HG02981 (cell line): Measurements from ENCODE around the gene SH3RF3.

Source experiments
- ATAC-seq: cut with Tn5 transposase; IDR thresholded peaks from one replicate; pipeline ENCODE4 v1.9.1; 2021; ENCODE audit warnings: mild to moderate bottlenecking, moderate library complexity; ENCODE audit not compliant: unreplicated experiment

The SH3RF3 gene

GRCh38 chr2:109459485-109459884 is 330.5 kb downstream of the SH3RF3 start:
- ATAC-seq: no peak

- no peak for ATAC-seq
Observed at GRCh38 chr2:109460553-109461324, 331.7 kb downstream of the SH3RF3 start.

DNA sequence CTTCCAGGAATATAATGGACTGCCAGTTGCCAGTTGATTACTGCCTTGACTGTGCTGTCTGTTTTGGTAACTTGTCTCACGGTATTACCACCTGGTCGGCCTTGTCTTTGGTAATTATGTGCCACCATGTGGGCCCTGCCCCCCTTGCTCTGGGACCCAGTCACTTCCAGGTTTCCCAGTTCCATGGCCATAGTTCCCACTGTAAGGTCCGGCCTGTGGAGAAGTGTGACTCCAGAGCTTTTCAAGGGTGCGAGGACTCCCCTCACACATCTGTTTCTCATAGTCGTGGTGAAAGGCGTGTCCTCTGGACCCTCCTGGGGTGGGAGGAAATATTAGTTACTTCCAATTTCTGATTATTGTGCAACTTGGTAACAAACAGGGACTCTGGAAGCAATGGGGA is 334.2 kb downstream of the SH3RF3 start:
- ATAC-seq: no peak

GRCh38 chr2:109463891-109464290 is 334.9 kb downstream of the SH3RF3 start:
- ATAC-seq: no peak

DNA sequence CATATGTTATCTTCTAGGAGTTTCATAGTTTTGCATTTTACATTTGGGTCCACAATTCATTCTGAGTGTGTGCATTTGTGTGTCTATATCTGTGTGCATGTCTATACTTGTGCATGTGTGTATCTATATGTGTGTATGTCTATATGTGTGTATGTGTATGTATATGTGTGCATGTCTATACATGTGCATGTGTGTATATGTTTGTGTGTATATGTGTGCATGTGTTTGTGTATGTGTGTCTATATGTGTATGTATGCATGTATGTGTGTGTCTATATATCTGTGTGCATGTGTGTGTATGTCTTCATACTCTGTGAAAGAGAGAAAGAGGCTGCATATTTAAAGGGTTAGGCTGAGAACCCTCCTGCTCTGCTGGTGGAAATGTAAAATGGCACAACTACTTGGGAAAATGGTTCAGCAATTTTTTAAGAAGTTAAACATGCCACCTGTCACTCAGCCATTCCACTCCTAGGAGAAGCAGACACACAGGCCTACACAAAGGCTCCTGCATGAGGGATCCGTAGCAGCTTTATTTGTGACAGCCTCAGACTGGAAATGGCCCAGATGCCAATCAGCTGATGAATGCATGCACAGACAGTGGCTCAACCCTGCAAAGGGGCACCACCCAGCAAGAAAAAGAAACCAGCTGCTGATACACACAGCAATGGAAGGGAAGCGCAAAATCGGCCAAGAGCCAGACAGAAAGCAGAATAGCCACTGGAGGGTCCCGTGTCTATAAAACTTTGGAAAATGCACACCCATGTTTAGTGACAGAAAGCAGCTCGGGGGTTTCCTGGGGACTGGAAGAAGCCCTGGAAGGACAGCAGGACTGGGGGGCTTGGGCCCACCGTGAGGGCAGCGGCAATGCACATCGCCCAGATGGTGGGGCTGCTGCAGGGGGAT is 337.9 kb downstream of the SH3RF3 start:
- ATAC-seq: no peak

GRCh38 chr2:109467701-109468100 is 338.7 kb downstream of the SH3RF3 start:
- ATAC-seq: no peak

- ATAC-seq: no peak
Observed at GRCh38 chr2:109468893-109469292, 339.9 kb downstream of the SH3RF3 start.

- ATAC-seq: no peak
Observed at GRCh38 chr2:109471658-109472057, 342.7 kb downstream of the SH3RF3 start.

DNA sequence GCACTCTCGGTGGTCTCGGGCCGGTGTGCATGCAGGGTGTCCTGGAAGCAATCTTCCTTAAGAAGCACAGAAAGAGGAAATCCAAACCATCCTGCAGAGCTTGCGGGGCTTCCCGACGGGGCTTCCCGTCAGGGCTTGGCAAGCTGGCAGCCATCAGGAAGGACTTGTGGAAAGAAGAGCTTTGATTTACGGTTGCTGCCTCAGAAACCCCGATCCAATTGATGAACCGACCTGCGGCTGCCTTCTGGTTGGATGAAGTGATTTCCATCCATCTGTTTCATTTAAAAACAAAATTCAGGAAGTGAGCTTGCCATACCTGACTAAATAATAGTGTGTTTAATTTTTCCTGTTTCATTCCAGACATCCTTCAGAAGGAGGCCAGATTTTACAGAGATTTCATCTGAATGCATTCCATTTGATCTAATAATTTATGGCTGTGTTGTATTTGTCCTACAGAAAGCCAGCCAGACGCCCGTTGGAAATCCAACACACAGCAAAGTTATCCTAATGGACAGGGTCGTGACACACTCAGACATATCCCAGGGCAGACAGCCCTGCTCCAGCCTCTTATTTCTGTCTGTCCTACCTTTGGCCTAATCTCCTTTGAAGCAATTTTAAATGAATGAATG is 343.4 kb downstream of the SH3RF3 start:
- ATAC-seq: no peak

- ATAC-seq: no peak
Observed at GRCh38 chr2:109472974-109473373, 344.0 kb downstream of the SH3RF3 start.

- ATAC-seq: no peak
Observed at GRCh38 chr2:109473616-109474318, 344.8 kb downstream of the SH3RF3 start.

DNA sequence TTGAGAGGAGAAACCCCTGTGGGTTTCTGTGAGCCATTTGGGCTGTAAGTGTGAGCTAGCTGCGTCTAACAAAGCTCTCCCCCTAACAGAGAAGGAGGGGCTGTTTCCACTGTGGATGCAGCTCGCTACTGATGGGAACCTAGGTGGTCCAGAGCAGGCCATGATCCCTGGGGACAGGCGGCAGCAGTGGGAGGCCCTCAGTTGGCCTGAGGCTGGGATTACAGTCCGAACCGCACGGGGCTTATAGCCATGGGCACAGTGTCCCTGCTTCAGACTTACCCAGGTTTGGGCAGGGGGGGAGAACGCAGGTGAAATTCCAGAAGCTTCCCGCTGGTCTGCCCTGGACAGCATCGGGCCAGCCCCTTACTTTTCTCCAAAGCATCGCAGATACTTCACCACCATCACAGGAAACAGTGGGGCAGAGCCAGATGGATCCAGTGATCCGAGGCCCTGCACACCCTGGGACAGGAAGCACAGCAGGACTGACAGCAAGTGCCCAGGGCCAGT is 345.4 kb downstream of the SH3RF3 start:
- no peak for ATAC-seq

- ATAC-seq: no peak
Observed at GRCh38 chr2:109475531-109476210, 346.7 kb downstream of the SH3RF3 start.

DNA sequence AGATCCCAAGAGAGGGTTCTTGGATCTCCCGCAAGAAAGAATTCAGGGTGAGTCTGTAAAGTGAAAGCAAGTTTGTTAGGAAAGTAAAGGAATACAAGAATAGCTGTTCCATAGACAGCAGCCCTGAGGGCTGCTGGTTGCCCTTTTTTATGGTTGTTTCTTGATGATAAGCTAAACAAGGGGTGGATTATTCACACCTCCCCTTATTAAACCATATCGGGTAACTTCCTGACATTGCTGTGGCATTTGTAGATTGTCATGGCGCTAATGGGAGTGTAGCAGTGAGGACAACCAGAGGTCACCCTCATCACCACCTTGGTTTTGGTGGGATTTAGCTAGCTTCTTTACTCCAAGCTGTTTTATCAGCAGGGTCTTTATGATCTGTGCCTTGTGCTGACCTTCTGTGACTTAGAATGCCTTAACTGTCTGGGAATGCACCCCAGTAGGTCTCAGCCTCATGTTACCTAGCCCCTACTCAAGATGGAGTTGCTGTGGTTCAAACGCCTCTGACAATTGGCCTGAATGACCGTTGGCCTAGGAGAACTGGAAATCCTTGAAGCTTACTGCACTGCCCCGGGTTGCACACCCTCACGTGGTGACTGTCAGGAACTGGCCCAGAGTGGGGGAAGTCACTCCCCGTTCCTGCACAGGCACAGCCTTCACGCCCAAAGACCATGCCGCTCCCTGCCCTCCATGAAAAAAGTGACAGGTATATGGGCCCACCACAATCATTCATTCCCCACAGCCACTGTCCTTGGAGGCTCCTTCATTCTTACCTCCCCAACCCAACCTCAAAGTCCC is 347.8 kb downstream of the SH3RF3 start:
- no peak for ATAC-seq

DNA sequence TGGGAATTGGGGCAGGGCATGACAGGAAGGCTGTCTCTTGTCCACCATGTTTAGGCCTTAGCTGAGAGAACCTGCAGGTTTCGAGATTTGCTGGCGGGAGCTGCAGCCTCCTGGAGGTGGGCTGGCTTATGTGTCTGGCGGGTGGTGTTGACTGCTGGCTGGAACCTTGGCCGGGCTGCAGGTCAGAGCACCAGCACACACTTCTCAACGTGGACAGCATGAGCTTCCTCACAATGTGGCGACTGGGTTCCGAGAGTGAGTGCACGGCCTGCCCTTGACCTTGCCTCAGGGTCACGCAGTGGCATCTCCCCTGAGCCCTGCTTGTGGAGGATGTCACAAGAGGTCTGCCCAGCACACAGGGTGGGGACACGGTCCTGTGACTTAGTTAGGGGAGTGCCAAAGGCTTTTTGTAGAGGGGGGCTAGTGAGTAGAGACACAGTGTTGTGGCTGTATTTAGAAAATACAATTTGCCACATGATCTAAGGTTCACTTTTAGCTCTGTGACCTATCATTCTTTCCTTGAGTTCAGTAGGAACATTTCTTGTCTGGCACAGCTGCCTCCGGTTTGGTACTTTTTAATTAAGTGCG is 350.0 kb downstream of the SH3RF3 start:
- no peak for ATAC-seq

DNA sequence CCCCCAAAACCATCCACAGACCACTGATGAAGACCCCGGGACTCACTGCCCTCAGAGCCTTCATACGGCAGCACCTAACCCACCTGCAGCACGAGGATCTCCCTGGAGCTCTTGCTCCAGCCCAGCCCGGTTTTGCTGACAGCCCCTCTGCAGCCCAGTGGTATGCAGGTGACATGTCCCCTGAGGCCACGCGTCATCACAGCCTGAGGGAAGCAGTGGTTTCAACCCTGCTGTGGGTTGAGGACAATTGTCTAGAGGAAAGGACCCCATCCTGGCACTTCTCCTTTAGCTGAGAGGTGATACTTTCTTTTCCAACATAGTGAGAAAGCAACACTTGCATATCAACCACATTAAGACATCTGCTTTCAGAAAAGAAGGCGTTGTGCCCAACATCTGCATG is 350.8 kb downstream of the SH3RF3 start:
- no peak for ATAC-seq

GRCh38 chr2:109480486-109481195 is 351.6 kb downstream of the SH3RF3 start:
- no peak for ATAC-seq

- no peak for ATAC-seq
Observed at GRCh38 chr2:109481196-109481555, 352.2 kb downstream of the SH3RF3 start.
